Activated CD4-positive, alpha-beta T cell treated with anti-CD3 and anti-CD28 coated beads, Interleukin-2, amount 10 ng/mL, durations not matched to agents 24 days and 14 days (primary cell): ENCODE results near the gene SLC25A48. TPM values are rescaled to one million over a fixed set of nuclear protein-coding genes. Genes with fewer than 3 reads are reported as not detected.
"Not testable (repeated sequence)": the region's sequence is repeated elsewhere in the genome, so short reads cannot be mapped to it uniquely, and the experiment has no call there.

Experiments used
- DNase-seq: peaks from one replicate; pipeline ENCODE4 v3.0.0; 2022
- H3K27ac Mint-ChIP-seq: one replicate; pipeline ENCODE4 v1.8.0; 2022; ENCODE audit warnings: mild to moderate bottlenecking, mixed read lengths
- H3K27me3 Mint-ChIP-seq: one replicate; pipeline ENCODE4 v1.8.0; 2022; ENCODE audit warnings: mixed read lengths
- H3K36me3 Mint-ChIP-seq: one replicate; pipeline ENCODE4 v1.8.0; 2022; ENCODE audit warnings: low read depth, mild to moderate bottlenecking, mixed read lengths
- H3K4me1 Mint-ChIP-seq: one replicate; pipeline ENCODE4 v1.8.0; 2021; ENCODE audit warnings: mixed read lengths
- H3K4me3 Mint-ChIP-seq: one replicate; pipeline ENCODE4 v1.8.0; 2022; ENCODE audit warnings: mild to moderate bottlenecking, moderate library complexity, mixed read lengths
- H3K9me3 Mint-ChIP-seq: one replicate; pipeline ENCODE4 v1.8.0; 2021; ENCODE audit warnings: mixed read lengths
- intact Hi-C: fragments of 100-400 bp; cut with micrococcal nuclease; formaldehyde crosslinking; loops from one replicate; pipeline ENCODE4 v1.15.1; 2023
- total RNA-seq: library from RNA; stranded (reverse); gene quantifications from 2 replicates; pipeline ENCODE4 v1.2.3, GENCODE V29; 2022

SLC25A48 gene
- total RNA-seq, 1 donor from 2014 or later = not detected

DNA sequence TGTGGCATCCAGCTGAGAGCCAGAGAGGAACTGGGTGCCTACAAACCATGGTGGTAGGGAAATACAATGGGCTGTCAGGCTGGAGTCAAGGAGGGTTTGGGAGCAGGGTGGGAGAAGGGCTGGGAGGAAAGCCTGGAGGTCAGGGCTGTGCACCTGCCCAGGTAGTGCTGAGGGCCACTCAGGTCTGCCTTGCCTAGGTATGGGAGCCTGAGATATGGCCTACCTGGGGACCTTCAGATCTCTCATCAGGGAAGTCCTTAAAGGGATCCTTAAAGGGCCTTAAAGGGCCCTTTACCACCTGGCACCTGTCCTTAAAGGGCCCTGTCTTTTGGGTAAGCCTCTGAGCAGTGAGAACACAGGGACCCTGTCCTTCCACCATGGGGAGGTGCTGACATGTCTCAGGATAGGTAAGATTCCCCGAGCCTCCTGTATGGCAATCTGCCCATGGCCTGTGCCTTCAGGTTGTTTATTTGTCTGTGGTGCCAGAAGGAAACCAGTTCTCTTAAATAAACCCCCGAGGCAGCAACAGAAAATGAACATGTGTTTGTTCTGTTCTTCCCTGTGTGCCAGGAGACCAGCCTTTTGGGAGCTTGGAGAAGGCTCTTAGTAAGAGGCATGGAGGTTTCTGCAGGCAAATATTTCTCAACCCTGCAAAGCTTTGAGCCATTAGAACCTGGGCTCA is 23.3 kb downstream of the SLC25A48 start:
- Mint-ChIP-seq H3K4me1 (no peaks in the 10 kb centered on the region), H3K27ac (no peak overlapping the region), H3K4me3 (no peak overlapping the region)

DNA sequence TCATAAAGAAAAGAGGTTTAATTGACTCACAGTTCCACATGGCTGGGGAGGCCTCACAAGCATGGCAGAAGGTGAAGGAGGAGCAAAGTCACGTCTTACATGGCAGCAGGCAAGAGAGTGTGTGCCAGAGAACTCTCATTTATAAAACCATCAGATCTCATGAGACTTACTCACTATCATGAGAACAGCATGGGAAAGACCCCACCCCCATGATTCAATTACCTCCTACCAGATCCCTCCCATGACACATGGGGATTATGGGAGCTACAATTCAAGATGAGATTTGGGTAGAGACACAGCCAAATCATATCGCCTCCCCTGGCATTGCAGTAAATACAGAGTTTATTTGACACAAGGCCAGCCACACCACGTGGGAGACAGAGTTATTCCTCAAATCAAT is 24.7 kb downstream of the SLC25A48 start:
- H3K4me1 Mint-ChIP-seq, H3K36me3 Mint-ChIP-seq, DNase-seq, H3K27me3 Mint-ChIP-seq, H3K4me3 Mint-ChIP-seq, H3K9me3 Mint-ChIP-seq, H3K27ac Mint-ChIP-seq, intact Hi-C loops: not testable (repeated sequence)

More for the DNA sequence above, 23.3 kb downstream of the SLC25A48 start:
- intact Hi-C loops = no loop called here
- H3K9me3 Mint-ChIP-seq = no peaks in the 10 kb centered on the region
- no peaks in the 10 kb centered on the region for H3K36me3 Mint-ChIP-seq
- DNase-seq = no peak
- no peaks in the 10 kb centered on the region for H3K27me3 Mint-ChIP-seq

DNA sequence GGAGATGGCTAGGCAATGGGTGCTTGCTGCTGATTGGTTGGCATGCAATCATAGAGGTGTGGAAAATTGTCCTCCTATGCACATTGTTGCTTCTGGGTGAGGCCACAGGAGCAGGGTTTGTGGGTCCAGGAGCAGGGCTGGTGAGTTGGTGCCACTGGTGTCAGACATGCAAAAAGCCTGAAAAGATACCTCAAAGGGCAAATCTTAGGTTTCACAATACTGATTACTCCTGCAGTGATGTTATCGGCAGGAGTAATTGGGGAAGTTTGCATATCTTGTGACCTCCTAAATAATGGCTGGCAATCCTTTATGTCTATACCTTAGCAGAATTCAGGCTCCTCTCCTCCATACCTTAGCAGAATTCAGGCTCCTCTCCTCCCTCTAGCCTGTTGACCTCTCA is 25.2 kb downstream of the SLC25A48 start:
- no peak for DNase-seq
- H3K27ac Mint-ChIP-seq = no peak overlapping the region
- no peaks in the 10 kb centered on the region for H3K36me3 Mint-ChIP-seq
- no peaks in the 10 kb centered on the region for H3K27me3 Mint-ChIP-seq
- H3K4me1 Mint-ChIP-seq = no peaks in the 10 kb centered on the region
- no peak overlapping the region for H3K4me3 Mint-ChIP-seq
- no peaks in the 10 kb centered on the region for H3K9me3 Mint-ChIP-seq
- intact Hi-C loops = no loop called here

- peaks cover 3% of the 10 kb centered on the region for H3K27me3 Mint-ChIP-seq
- no peaks in the 10 kb centered on the region for H3K36me3 Mint-ChIP-seq
- H3K4me3 Mint-ChIP-seq = no peak overlapping the region
- intact Hi-C loops = no loop called here
- no peak overlapping the region for H3K27ac Mint-ChIP-seq
- H3K4me1 Mint-ChIP-seq = no peaks in the 10 kb centered on the region
- no peaks in the 10 kb centered on the region for H3K9me3 Mint-ChIP-seq
- no peak for DNase-seq
Observed at GRCh38 chr5:135861641-135862040, 27.2 kb downstream of the SLC25A48 start.

DNA sequence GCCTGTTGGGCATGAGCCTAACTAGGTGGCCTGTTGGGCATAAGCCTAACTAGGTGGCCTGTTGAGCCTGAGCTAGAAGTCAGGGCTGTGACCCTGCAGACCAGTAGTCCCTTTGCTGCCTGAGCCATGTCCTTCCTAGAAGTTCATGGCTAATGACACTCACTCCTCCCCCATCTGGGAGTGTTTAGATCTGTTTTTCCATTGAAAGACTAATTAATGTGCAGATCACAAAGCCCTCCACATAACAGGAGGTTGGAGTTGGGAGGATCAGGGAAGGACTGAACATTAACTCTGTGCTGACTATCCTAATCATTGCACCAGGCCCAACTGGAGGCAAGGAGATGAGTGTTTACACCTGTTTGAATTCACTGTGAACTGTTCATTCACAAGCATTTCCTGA is 27.6 kb downstream of the SLC25A48 start:
- H3K36me3 Mint-ChIP-seq = no peaks in the 10 kb centered on the region
- H3K9me3 Mint-ChIP-seq = no peaks in the 10 kb centered on the region
- intact Hi-C loops = no loop called here
- H3K27ac Mint-ChIP-seq = no peak overlapping the region
- H3K4me1 Mint-ChIP-seq = no peaks in the 10 kb centered on the region
- no peak for DNase-seq
- H3K4me3 Mint-ChIP-seq = no peak overlapping the region
- H3K27me3 Mint-ChIP-seq = peaks cover 3% of the 10 kb centered on the region

GRCh38 chr5:135862744-135863143 is 28.3 kb downstream of the SLC25A48 start:
- Mint-ChIP-seq H3K4me1 (no peaks in the 10 kb centered on the region), H3K36me3 (no peaks in the 10 kb centered on the region), H3K4me3 (no peak overlapping the region), H3K27me3 (peaks cover 3% of the 10 kb centered on the region), H3K27ac (no peak overlapping the region), H3K9me3 (no peaks in the 10 kb centered on the region)
- intact Hi-C loops = no loop called here
- DNase-seq = no peak

DNA sequence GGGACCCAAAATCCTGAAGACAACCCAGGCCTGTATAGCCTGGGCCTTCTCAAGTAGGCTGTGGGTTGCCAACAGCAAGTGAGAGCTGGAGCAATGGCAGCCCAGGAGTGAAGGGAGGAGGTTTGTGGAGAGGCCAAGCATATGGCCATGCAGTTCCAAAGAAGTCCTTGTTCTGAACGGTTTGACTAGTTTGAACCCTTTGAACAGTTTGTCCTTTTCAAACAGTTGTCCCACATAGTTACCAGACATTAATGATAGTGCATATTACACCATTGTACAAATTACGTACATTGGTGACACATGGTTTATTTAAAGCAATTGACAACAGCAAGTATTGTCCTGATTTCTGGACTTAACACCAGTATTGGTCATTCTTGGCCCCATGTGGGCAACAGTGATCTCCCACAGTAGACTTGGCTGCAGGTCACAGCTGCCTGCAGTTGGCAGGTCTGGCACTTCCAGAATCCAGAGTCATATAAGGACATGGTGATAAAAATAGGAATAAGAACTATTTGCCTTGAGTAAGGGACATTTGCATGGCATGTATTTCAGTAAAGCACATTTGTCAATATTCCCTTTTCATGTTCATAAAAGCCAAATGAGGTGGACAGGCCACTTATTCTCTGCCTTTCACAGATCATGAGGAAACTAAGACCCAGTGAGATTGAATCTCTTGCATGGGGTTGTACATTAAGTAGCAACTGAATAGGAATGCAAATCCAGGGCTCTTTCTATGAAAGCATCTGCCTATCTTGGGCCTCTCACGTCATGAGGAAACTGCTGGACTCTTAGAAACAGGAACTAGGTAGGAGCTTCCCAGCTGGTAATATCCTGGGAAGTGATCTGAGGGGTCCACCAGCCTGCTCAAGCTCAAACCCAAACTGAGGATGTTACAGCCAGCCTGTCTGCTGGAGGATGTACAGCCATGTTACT is 30.3 kb downstream of the SLC25A48 start:
- no peak for DNase-seq
- intact Hi-C loops = no loop called here
- no peak overlapping the region for H3K27ac Mint-ChIP-seq
- no peaks in the 10 kb centered on the region for H3K9me3 Mint-ChIP-seq
- no peaks in the 10 kb centered on the region for H3K36me3 Mint-ChIP-seq
- H3K27me3 Mint-ChIP-seq = peaks cover 6% of the 10 kb centered on the region
- H3K4me3 Mint-ChIP-seq = no peak overlapping the region
- no peaks in the 10 kb centered on the region for H3K4me1 Mint-ChIP-seq

DNA sequence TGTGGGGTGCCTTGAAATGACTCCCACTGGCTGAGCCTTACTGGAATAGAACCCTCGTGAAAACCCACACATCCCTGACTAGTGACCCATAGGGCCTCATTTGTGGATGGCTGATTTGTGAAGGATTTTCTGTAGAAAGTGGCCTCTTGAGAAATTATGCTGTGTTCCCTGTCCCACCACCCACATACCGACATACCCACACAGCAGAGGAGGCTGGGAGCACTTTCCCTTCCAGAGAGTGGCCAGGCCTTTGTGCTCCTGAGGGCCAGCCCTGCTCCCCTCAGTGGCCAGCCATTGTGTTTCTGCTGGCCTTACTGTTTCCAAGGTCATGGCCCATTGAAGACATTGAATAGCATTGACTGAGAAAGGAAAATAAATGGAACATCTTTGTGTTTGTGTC is 31.6 kb downstream of the SLC25A48 start:
- H3K27me3 Mint-ChIP-seq = peaks cover 6% of the 10 kb centered on the region
- no peaks in the 10 kb centered on the region for H3K36me3 Mint-ChIP-seq
- intact Hi-C loops = no loop called here
- DNase-seq = no peak
- H3K9me3 Mint-ChIP-seq = no peaks in the 10 kb centered on the region
- H3K4me3 Mint-ChIP-seq = no peak overlapping the region
- H3K4me1 Mint-ChIP-seq = no peaks in the 10 kb centered on the region
- no peak overlapping the region for H3K27ac Mint-ChIP-seq

DNA sequence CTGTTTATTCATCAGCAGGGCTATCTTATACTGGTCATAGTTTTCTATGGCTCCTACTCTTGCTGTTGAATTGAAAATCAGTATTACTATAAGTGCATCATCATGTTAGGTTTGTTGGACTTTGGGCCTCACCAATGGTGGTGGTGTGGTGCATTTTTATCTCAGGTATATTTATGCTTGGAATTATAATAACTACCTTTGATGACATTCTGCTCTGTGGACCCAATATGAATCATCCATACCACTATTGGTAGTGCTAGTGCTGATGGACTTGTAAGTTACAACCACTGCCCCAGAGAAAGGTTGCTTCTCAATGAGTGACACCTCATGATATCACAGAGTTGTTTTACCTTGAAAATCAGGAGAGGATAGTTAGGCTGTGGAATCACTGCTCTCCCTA is 33.1 kb downstream of the SLC25A48 start:
- intact Hi-C loops = no loop called here
- Mint-ChIP-seq H3K27ac (no peak overlapping the region), H3K27me3 (peaks cover 6% of the 10 kb centered on the region)

GRCh38 chr5:135868681-135869080 is 34.2 kb downstream of the SLC25A48 start:
- no peaks in the 10 kb centered on the region for H3K9me3 Mint-ChIP-seq
- no peaks in the 10 kb centered on the region for H3K36me3 Mint-ChIP-seq

More for the DNA sequence above, 33.1 kb downstream of the SLC25A48 start:
- H3K4me1 Mint-ChIP-seq = no peaks in the 10 kb centered on the region
- no peaks in the 10 kb centered on the region for H3K36me3 Mint-ChIP-seq
- no peak overlapping the region for H3K4me3 Mint-ChIP-seq
- no peaks in the 10 kb centered on the region for H3K9me3 Mint-ChIP-seq
- no peak for DNase-seq

GRCh38 chr5:135869276-135869675 is 34.8 kb downstream of the SLC25A48 start:
- Mint-ChIP-seq H3K4me3 (no peak overlapping the region), H3K9me3 (no peaks in the 10 kb centered on the region), H3K36me3 (no peaks in the 10 kb centered on the region), H3K27me3 (peaks cover 6% of the 10 kb centered on the region), H3K27ac (no peak overlapping the region), H3K4me1 (no peaks in the 10 kb centered on the region)
- no peak for DNase-seq
- intact Hi-C loops = no loop called here

More at GRCh38 chr5:135868681-135869080, 34.2 kb downstream of the SLC25A48 start:
- Mint-ChIP-seq H3K4me1 (no peaks in the 10 kb centered on the region), H3K27ac (no peak overlapping the region), H3K27me3 (peaks cover 6% of the 10 kb centered on the region), H3K4me3 (no peak overlapping the region)
- DNase-seq = no peak
- intact Hi-C loops = no loop called here

- Mint-ChIP-seq H3K9me3 (no peaks in the 10 kb centered on the region), H3K27ac (no peak overlapping the region)
Observed at GRCh38 chr5:135869935-135870334, 35.5 kb downstream of the SLC25A48 start.

GRCh38 chr5:135871268-135871915 is 36.9 kb downstream of the SLC25A48 start:
- Mint-ChIP-seq H3K4me3 (no peak overlapping the region), H3K9me3 (no peaks in the 10 kb centered on the region), H3K4me1 (no peaks in the 10 kb centered on the region), H3K27ac (no peak overlapping the region), H3K36me3 (no peaks in the 10 kb centered on the region), H3K27me3 (peaks cover 3% of the 10 kb centered on the region)
- DNase-seq = no peak
- intact Hi-C loops = no loop called here

More at GRCh38 chr5:135869935-135870334, 35.5 kb downstream of the SLC25A48 start:
- Mint-ChIP-seq H3K36me3 (no peaks in the 10 kb centered on the region), H3K4me1 (no peaks in the 10 kb centered on the region), H3K27me3 (peaks cover 4% of the 10 kb centered on the region), H3K4me3 (no peak overlapping the region)
- intact Hi-C loops = no loop called here
- no peak for DNase-seq

GRCh38 chr5:135873831-135874230 is 39.4 kb downstream of the SLC25A48 start:
- H3K4me1 Mint-ChIP-seq = no peaks in the 10 kb centered on the region
- H3K27me3 Mint-ChIP-seq = no peaks in the 10 kb centered on the region
- DNase-seq = no peak
- no peak overlapping the region for H3K27ac Mint-ChIP-seq
- H3K4me3 Mint-ChIP-seq = no peak overlapping the region
- intact Hi-C loops = no loop called here
- no peaks in the 10 kb centered on the region for H3K36me3 Mint-ChIP-seq
- H3K9me3 Mint-ChIP-seq = no peaks in the 10 kb centered on the region
